Activated T-cell treated with anti-CD3 and anti-CD28 coated beads for 4 hours (primary cell): ENCODE data around the gene SCAANT1.

Source experiments
- DNase-seq: peaks from one replicate; pipeline ENCODE4 v3.0.0-alpha.2; 2020

Gene SCAANT1

GRCh38 chr3:63896332-63897030 is 15.7 kb downstream of the SCAANT1 start:
- DNase-seq, result no peak

- DNase-seq, result no peak
Observed at GRCh38 chr3:63895422-63896189, 16.6 kb downstream of the SCAANT1 start.

- no peak for DNase-seq
Observed at GRCh38 chr3:63892773-63893352, 19.3 kb downstream of the SCAANT1 start.

- no peak for DNase-seq
Observed at GRCh38 chr3:63891518-63891917, 20.7 kb downstream of the SCAANT1 start.

- DNase-seq, result no peak
Observed at GRCh38 chr3:63886858-63887257, 25.3 kb downstream of the SCAANT1 start.

GRCh38 chr3:63880653-63881052 is 31.5 kb downstream of the SCAANT1 start:
- DNase-seq, result no peak

GRCh38 chr3:63878394-63879060 is 33.7 kb downstream of the SCAANT1 start:
- no peak for DNase-seq

- no peak for DNase-seq
Observed at GRCh38 chr3:63877737-63878393, 34.3 kb downstream of the SCAANT1 start.

- DNase-seq, result no peak
Observed at GRCh38 chr3:63876260-63876659, 35.9 kb downstream of the SCAANT1 start.

GRCh38 chr3:63875510-63875909 is 36.7 kb downstream of the SCAANT1 start:
- no peak for DNase-seq

- DNase-seq, result no peak
Observed at GRCh38 chr3:63874769-63875168, 37.4 kb downstream of the SCAANT1 start.

GRCh38 chr3:63872135-63872924 is 39.9 kb downstream of the SCAANT1 start:
- no peak for DNase-seq

GRCh38 chr3:63870615-63871005 is 41.6 kb downstream of the SCAANT1 start:
- no peak for DNase-seq

GRCh38 chr3:63869940-63870614 is 42.1 kb downstream of the SCAANT1 start:
- DNase-seq, result no peak

- DNase-seq, result no peak
Observed at GRCh38 chr3:63867225-63867624, 45.0 kb downstream of the SCAANT1 start.

GRCh38 chr3:63864965-63865327 is 47.2 kb downstream of the SCAANT1 start:
- DNase-seq, result no peak

GRCh38 chr3:63864008-63864964 is 47.9 kb downstream of the SCAANT1 start:
- DNase-seq, result peak; percentile 26

- DNase-seq, result peak; percentile 47
Observed at GRCh38 chr3:63863150-63864007, 48.8 kb downstream of the SCAANT1 start, which contains the start of the genes ATXN7 and THOC7. ATXN7 (plus strand) TSS chr3:63863867; CDS start chr3:63912599, 48,732 bp downstream. THOC7 (minus strand) TSS chr3:63863805; CDS start chr3:63863790, 15 bp downstream.

GRCh38 chr3:63862804-63863149 is 49.4 kb downstream of the SCAANT1 start:
- no peak for DNase-seq
